Kidney epithelial cell (primary cell): ENCODE data around the gene ALPL. TPM values are rescaled to one million over a fixed set of nuclear protein-coding genes. Genes with fewer than 3 reads are reported as not detected.

Experiments
- DNase-seq: peaks from one replicate; pipeline ENCODE4 v3.0.0-alpha.2; 2010; ENCODE audit warnings: low read depth
- H3K27me3 ChIP-seq: 2 replicates; pipeline ENCODE4 v1.6.0; 2011; ENCODE audit warnings: low read length; ENCODE audit not compliant: control insufficient read depth, insufficient read depth
- H3K36me3 ChIP-seq: 2 replicates; pipeline ENCODE4 v1.5.1; 2011; ENCODE audit warnings: low read length; ENCODE audit not compliant: control insufficient read depth, insufficient read depth
- H3K4me3 ChIP-seq: 2 replicates; pipeline ENCODE4 v1.5.1; 2011; ENCODE audit warnings: low read depth, mild to moderate bottlenecking, control low read depth, low read length
- CTCF ChIP-seq: IDR thresholded peaks from 2 replicates; pipeline ENCODE4 v1.5.1; 2011; ENCODE audit warnings: mild to moderate bottlenecking, moderate library complexity, low read length, control low read depth, inconsistent platforms; ENCODE audit not compliant: insufficient read depth, poor library complexity, severe bottlenecking
- total RNA-seq: library from RNA; depleted of rRNA; stranded (reverse); fragments of >200 nt; gene quantifications from 2 replicates; pipeline ENCODE4 v1.2.3, GENCODE V29; 2015

The ALPL gene
- total RNA-seq, 1 donor from 2014 or later = 5.1 TPM

GRCh38 chr1:21610989-21611785, 102.0 kb downstream of the ALPL start:
- H3K36me3 ChIP-seq = no peaks in the 10 kb centered on the region
- peaks cover 7% of the 10 kb centered on the region for H3K27me3 ChIP-seq
- no peak overlapping the region for H3K4me3 ChIP-seq
- no peak for TF ChIP-seq CTCF
- no peak for DNase-seq

- H3K27me3 ChIP-seq = peaks cover 7% of the 10 kb centered on the region
- no peaks in the 10 kb centered on the region for H3K36me3 ChIP-seq
- TF ChIP-seq CTCF = no peak
- DNase-seq = no peak
- no peak overlapping the region for H3K4me3 ChIP-seq
Measured at GRCh38 chr1:21612057-21612456, 102.8 kb downstream of the ALPL start.

GRCh38 chr1:21613072-21613867, 104.0 kb downstream of the ALPL start:
- TF ChIP-seq CTCF = no peak
- Histone ChIP-seq H3K4me3 (no peak overlapping the region), H3K27me3 (peaks cover 7% of the 10 kb centered on the region), H3K36me3 (no peaks in the 10 kb centered on the region)
- no peak for DNase-seq

GRCh38 chr1:21614419-21615115, 105.3 kb downstream of the ALPL start:
- DNase-seq = no peak
- Histone ChIP-seq H3K36me3 (no peaks in the 10 kb centered on the region), H3K4me3 (no peak overlapping the region), H3K27me3 (peaks cover 7% of the 10 kb centered on the region)
- TF ChIP-seq CTCF = no peak

- no peak for DNase-seq
- TF ChIP-seq CTCF = no peak
- H3K36me3 ChIP-seq = no peaks in the 10 kb centered on the region
- no peak overlapping the region for H3K4me3 ChIP-seq
- peaks cover 13% of the 10 kb centered on the region for H3K27me3 ChIP-seq
Measured at GRCh38 chr1:21616372-21616771, 107.1 kb downstream of the ALPL start.
